H9 (cell line): ENCODE data around the gene PDZD2. TPM values are rescaled to one million over a fixed set of nuclear protein-coding genes. Genes with fewer than 3 reads are reported as not detected.

ENCODE experiments used
- DNase-seq: peaks from one replicate; pipeline ENCODE4 v3.0.0-alpha.2; 2017
- H2AFZ ChIP-seq: one replicate; pipeline ENCODE4 v1.6.1; 2013; ENCODE audit warnings: mild to moderate bottlenecking, low read length, control low read depth, moderate library complexity
- H2AK5ac ChIP-seq: 2 replicates; pipeline ENCODE4 v1.6.1; 2013; ENCODE audit warnings: low read length, control low read depth, mixed read lengths; ENCODE audit not compliant: insufficient read length
- H2BK120ac ChIP-seq: one replicate; pipeline ENCODE4 v1.6.1; 2013; ENCODE audit warnings: low read depth, mild to moderate bottlenecking, low read length, control low read depth, inconsistent platforms; ENCODE audit not compliant: poor library complexity, severe bottlenecking
- H2BK12ac ChIP-seq: 2 replicates; pipeline ENCODE4 v1.6.1; 2013; ENCODE audit warnings: low read length, control low read depth, mixed read lengths, low read depth; ENCODE audit not compliant: insufficient read length
- H2BK15ac ChIP-seq: 2 replicates; pipeline ENCODE4 v1.6.1; 2013; ENCODE audit warnings: low read depth, low read length, control low read depth
- H2BK20ac ChIP-seq: one replicate; pipeline ENCODE4 v1.6.1; 2013; ENCODE audit warnings: low read depth, mild to moderate bottlenecking, low read length, control low read depth, inconsistent platforms; ENCODE audit not compliant: poor library complexity, severe bottlenecking
- H2BK5ac ChIP-seq: 2 replicates; pipeline ENCODE4 v1.6.1; 2013; ENCODE audit warnings: low read length, control low read depth, mixed read lengths; ENCODE audit not compliant: insufficient read length
- H3K14ac ChIP-seq: 2 replicates; pipeline ENCODE4 v1.6.1; 2013; ENCODE audit warnings: low read length, control low read depth; ENCODE audit not compliant: insufficient read depth
- H3K18ac ChIP-seq: 2 replicates; pipeline ENCODE4 v1.6.1; 2013; ENCODE audit warnings: low read depth, mild to moderate bottlenecking, mixed read lengths, low read length, control low read depth; ENCODE audit not compliant: insufficient read length
- H3K23ac ChIP-seq: 2 replicates; pipeline ENCODE4 v1.6.1; 2013; ENCODE audit warnings: low read length, control low read depth, mixed read lengths, low read depth; ENCODE audit not compliant: insufficient read length
- H3K23me2 ChIP-seq: 2 replicates; pipeline ENCODE4 v1.6.1; 2013; ENCODE audit warnings: low read depth, mild to moderate bottlenecking, mixed read lengths, low read length, control low read depth; ENCODE audit not compliant: insufficient read length, poor library complexity, severe bottlenecking
- H3K27ac ChIP-seq: 2 replicates; pipeline ENCODE4 v1.5.1; 2013; ENCODE audit warnings: low read length, control low read depth, mixed read lengths, low read depth; ENCODE audit not compliant: insufficient read length
- H3K27me3 ChIP-seq: 2 replicates; pipeline ENCODE4 v1.6.1; 2013; ENCODE audit warnings: low read length, control low read depth, inconsistent platforms; ENCODE audit not compliant: insufficient read depth
- H3K4ac ChIP-seq: 2 replicates; pipeline ENCODE4 v1.6.1; 2013; ENCODE audit warnings: low read depth, mild to moderate bottlenecking, control low read depth, inconsistent platforms, low read length, moderate library complexity
- H3K4me1 ChIP-seq: 2 replicates; pipeline ENCODE4 v1.6.1; 2013; ENCODE audit warnings: low read length, control low read depth, inconsistent platforms; ENCODE audit not compliant: insufficient read depth
- H3K4me2 ChIP-seq: 2 replicates; pipeline ENCODE4 v1.6.1; 2013; ENCODE audit warnings: low read length, control low read depth, mixed read lengths; ENCODE audit not compliant: insufficient read length, insufficient read depth
- H3K56ac ChIP-seq: 2 replicates; pipeline ENCODE4 v1.6.1; 2013; ENCODE audit warnings: low read depth, mild to moderate bottlenecking, mixed read lengths, low read length, control low read depth; ENCODE audit not compliant: insufficient read length
- H3K79me1 ChIP-seq: 2 replicates; pipeline ENCODE4 v1.6.1; 2013; ENCODE audit warnings: low read depth, mild to moderate bottlenecking, moderate library complexity, low read length, control low read depth, inconsistent platforms; ENCODE audit not compliant: insufficient read depth, poor library complexity, severe bottlenecking
- H3K79me2 ChIP-seq: 2 replicates; pipeline ENCODE4 v1.6.1; 2013; ENCODE audit warnings: low read length, control low read depth, inconsistent platforms; ENCODE audit not compliant: insufficient read depth
- H3K9ac ChIP-seq: 2 replicates; pipeline ENCODE4 v1.6.1; 2013; ENCODE audit warnings: low read length, control low read depth, mixed read lengths; ENCODE audit not compliant: insufficient read length; ENCODE audit errors: extremely low read depth
- H3K9me3 ChIP-seq: one replicate; pipeline ENCODE4 v1.6.1; 2013; ENCODE audit warnings: low read depth, low read length, inconsistent platforms; ENCODE audit not compliant: control insufficient read depth
- H3T11ph ChIP-seq: one replicate; pipeline ENCODE4 v1.6.1; 2013; ENCODE audit warnings: mild to moderate bottlenecking, low read length, control low read depth, inconsistent platforms
- H4K20me1 ChIP-seq: one replicate; pipeline ENCODE4 v1.6.1; 2013; ENCODE audit not compliant: control insufficient read depth, insufficient read length, insufficient read depth
- H4K5ac ChIP-seq: 2 replicates; pipeline ENCODE4 v1.6.1; 2013; ENCODE audit warnings: low read depth, mild to moderate bottlenecking, mixed read lengths, low read length, control low read depth; ENCODE audit not compliant: insufficient read length
- H4K8ac ChIP-seq: replicated peaks from 2 replicates; pipeline ENCODE4 v1.6.1; 2013; ENCODE audit warnings: low read length, control low read depth, mixed read lengths, low read depth; ENCODE audit not compliant: insufficient read length
- H4K91ac ChIP-seq: 2 replicates; pipeline ENCODE4 v1.6.1; 2013; ENCODE audit warnings: low read depth, mild to moderate bottlenecking, moderate library complexity, mixed read lengths, low read length, control low read depth; ENCODE audit not compliant: insufficient read length
- H3K27ac Mint-ChIP-seq, 3 experiments: 2 replicates in 2 of 3; 3 replicates in 1 of 3; pipeline ENCODE4 v1.8.0; 2020 to 2021; ENCODE audit warnings: mixed read lengths in 3 of 3, mild to moderate bottlenecking in 1 of 3, moderate library complexity in 1 of 3
- H3K27me3 Mint-ChIP-seq: 2 replicates; pipeline ENCODE4 v1.8.0; 2021; ENCODE audit warnings: low read depth, mild to moderate bottlenecking, moderate library complexity, mixed read lengths
- H3K36me3 Mint-ChIP-seq, 3 experiments: 2 replicates in 2 of 3; 3 replicates in 1 of 3; pipeline ENCODE4 v1.8.0; 2020 to 2021; ENCODE audit warnings: low read depth in 3 of 3, mixed read lengths in 3 of 3; ENCODE audit not compliant: insufficient read depth in 1 of 3
- H3K4me1 Mint-ChIP-seq, 2 experiments: 2 replicates each; pipeline ENCODE4 v1.8.0; 2020; ENCODE audit warnings: mixed read lengths in 2 of 2
- H3K4me3 Mint-ChIP-seq, 2 experiments: 2 replicates in 1 of 2; 3 replicates in 1 of 2; pipeline ENCODE4 v1.8.0; 2020 to 2021; ENCODE audit warnings: mild to moderate bottlenecking in 2 of 2, mixed read lengths in 2 of 2, moderate library complexity in 1 of 2
- H3K9me3 Mint-ChIP-seq, 2 experiments: 2 replicates in 1 of 2; 3 replicates in 1 of 2; pipeline ENCODE4 v1.8.0; 2020; ENCODE audit warnings: mild to moderate bottlenecking in 2 of 2, mixed read lengths in 2 of 2, moderate library complexity in 1 of 2
- WGBS: extraction: QIAGEN DNeasy Blood & Tissue Kit; methylation state at CpG from one replicate; pipeline ENCODE4 v1.1.7; 2013; ENCODE audit warnings: missing lambda C conversion rate, low lambda C conversion rate, mixed read lengths; ENCODE audit not compliant: insufficient read length; ENCODE audit errors: extremely low coverage; 5-methylcytosine and 5-hydroxymethylcytosine counted together
- total RNA-seq: library from RNA; stranded (reverse); gene quantifications from 2 replicates; pipeline ENCODE4 v1.2.1, GENCODE V29; 2021
- TF ChIP-seq, protein P1 (sequence below): fragments of 200-600 bp; sonication (generic); conservative IDR thresholded peaks from 3 replicates; pipeline ENCODE4 v1.8.0; 2021; ENCODE audit warnings: antibody characterized with exemption, mild to moderate bottlenecking

The PDZD2 gene
- total RNA-seq, 1 experiment from 2014 or later, result 9.9 TPM

- Histone ChIP-seq H4K8ac (no peak overlapping the region), H3K9me3 (no peaks in the 10 kb centered on the region), H3K27me3 (no peaks in the 10 kb centered on the region), H3K23me2 (no peaks in the 10 kb centered on the region), H2AK5ac (no peak overlapping the region), H4K5ac (no peak overlapping the region), H3K79me1 (peaks cover 2% of the 10 kb centered on the region), H3K56ac (no peak overlapping the region), H3K23ac (no peak overlapping the region), H2BK12ac (no peak overlapping the region), H3K14ac (no peak overlapping the region), H3K4ac (no peak overlapping the region), H2BK20ac (no peak overlapping the region), H4K91ac (no peak overlapping the region), H3K4me1 (no peaks in the 10 kb centered on the region), H3K79me2 (peaks cover 36% of the 10 kb centered on the region; the same call in 1 of the 2 replicates), H3K9ac (no peak overlapping the region), H2AFZ (no peak overlapping the region), H2BK5ac (no peak overlapping the region), H3K4me2 (no peak overlapping the region), H2BK15ac (no peak overlapping the region), H3T11ph (no peak overlapping the region), H3K27ac (no peak overlapping the region), H3K18ac (no peak overlapping the region), H2BK120ac (no peak overlapping the region), H4K20me1 (no peaks in the 10 kb centered on the region)
- Mint-ChIP-seq H3K9me3 (peaks cover 0 to 2% of the 10 kb centered on the region in 2 experiments; a peak in 2 of 5 replicates), H3K27ac (peak overlapping the region in 1 of 3 experiments; percentile 33; a peak in 1 of 7 replicates), H3K27me3 (no peaks in the 10 kb centered on the region), H3K4me1 (peaks cover 9 to 13% of the 10 kb centered on the region in 2 experiments; a peak in 3 of 4 replicates), H3K36me3 (peaks cover 16 to 25% (median 20%) of the 10 kb centered on the region in 3 experiments), H3K4me3 (no peak overlapping the region)
- TF ChIP-seq, protein P1, sequence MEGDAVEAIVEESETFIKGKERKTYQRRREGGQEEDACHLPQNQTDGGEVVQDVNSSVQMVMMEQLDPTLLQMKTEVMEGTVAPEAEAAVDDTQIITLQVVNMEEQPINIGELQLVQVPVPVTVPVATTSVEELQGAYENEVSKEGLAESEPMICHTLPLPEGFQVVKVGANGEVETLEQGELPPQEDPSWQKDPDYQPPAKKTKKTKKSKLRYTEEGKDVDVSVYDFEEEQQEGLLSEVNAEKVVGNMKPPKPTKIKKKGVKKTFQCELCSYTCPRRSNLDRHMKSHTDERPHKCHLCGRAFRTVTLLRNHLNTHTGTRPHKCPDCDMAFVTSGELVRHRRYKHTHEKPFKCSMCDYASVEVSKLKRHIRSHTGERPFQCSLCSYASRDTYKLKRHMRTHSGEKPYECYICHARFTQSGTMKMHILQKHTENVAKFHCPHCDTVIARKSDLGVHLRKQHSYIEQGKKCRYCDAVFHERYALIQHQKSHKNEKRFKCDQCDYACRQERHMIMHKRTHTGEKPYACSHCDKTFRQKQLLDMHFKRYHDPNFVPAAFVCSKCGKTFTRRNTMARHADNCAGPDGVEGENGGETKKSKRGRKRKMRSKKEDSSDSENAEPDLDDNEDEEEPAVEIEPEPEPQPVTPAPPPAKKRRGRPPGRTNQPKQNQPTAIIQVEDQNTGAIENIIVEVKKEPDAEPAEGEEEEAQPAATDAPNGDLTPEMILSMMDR, result no peak
- no peak for DNase-seq
- no CpG with 5 or more reads among the region's 3 CpGs for WGBS
Measured at GRCh38 chr5:32147236-32147635, 508.3 kb downstream of the PDZD2 start.
